HG03175 (cell line): ENCODE data around the gene FERMT2.

Source experiments
- ATAC-seq: cut with Tn5 transposase; IDR thresholded peaks from one replicate; pipeline ENCODE4 v1.9.1; 2021; ENCODE audit warnings: mild to moderate bottlenecking, moderate library complexity; ENCODE audit not compliant: unreplicated experiment

Gene FERMT2, protein sequence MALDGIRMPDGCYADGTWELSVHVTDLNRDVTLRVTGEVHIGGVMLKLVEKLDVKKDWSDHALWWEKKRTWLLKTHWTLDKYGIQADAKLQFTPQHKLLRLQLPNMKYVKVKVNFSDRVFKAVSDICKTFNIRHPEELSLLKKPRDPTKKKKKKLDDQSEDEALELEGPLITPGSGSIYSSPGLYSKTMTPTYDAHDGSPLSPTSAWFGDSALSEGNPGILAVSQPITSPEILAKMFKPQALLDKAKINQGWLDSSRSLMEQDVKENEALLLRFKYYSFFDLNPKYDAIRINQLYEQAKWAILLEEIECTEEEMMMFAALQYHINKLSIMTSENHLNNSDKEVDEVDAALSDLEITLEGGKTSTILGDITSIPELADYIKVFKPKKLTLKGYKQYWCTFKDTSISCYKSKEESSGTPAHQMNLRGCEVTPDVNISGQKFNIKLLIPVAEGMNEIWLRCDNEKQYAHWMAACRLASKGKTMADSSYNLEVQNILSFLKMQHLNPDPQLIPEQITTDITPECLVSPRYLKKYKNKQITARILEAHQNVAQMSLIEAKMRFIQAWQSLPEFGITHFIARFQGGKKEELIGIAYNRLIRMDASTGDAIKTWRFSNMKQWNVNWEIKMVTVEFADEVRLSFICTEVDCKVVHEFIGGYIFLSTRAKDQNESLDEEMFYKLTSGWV

DNA sequence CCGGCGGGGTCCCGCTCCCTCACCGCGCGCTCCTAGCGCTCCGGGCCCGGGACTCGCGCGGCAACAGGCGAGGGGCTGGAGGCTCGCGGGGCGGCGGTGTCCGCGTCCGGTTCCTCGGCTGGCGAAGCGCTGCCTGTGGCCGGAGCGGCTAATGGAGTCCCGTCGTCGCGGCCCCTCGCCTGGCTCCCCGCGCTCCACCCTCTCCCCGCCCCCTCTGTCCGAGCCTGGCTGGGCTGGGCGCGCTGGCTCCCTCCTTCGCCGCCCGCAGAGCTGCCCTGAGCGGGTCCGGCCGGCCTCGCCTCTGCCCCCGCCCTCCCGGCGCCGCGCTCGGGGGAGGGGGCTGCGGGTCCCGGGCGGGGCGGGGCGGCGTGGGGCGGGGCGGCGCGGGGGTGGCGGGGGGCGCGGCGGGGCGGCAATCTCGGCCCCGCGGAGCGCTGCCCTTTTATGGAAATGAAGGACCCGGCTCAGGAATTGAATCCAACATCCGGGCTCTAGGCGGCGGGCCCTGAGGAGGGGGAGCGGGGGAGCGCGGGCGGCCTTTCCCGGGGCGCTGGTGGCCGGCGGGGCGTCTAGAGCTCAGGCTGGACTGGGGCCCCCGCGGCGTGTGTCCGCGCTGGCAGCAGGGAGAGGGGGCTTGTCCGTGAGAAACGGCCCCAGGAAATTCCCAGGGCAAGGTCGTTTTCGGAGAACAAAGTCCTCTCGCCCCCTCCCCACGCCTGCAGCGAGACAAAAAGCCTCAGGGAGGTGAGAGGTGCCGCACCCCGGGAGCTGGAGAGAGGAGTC lies at the start of gene FERMT2:
Gene FERMT2, minus strand, starts transcription at position 153 of the 783 bp plus-strand sequence. CDS start 482 bp downstream, outside the sequence.
- peak; percentile 55 for ATAC-seq

DNA sequence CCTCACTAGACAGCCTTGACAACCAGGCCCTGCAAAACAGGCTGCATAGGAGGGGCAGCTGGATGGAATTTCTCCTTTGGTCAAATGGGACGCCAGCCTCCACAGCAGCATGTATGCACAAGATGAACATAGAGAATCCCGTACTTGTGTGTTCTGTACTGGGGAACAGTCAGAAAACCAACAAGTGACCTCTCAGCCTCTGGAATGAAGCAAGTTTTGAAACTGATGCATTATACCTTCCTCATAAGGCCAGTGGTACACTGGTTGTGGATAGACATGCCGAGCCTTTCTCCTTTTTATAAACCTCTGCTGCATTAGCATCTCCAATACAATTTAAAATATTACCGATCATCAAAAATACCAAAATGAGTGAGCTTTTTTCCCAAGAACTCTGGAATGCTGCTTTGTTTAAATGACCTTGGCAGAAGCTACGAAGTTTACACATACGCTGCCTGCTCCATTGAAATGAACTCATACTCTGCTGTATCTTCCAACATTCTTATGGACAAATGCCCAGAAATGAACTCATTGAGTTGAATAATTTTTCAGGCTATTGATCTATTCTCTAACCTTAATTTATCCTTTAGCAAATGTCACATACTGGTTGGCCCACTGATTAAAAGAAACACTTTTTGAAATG lies 47.6 kb upstream of the FERMT2 start:
- no peak for ATAC-seq

DNA sequence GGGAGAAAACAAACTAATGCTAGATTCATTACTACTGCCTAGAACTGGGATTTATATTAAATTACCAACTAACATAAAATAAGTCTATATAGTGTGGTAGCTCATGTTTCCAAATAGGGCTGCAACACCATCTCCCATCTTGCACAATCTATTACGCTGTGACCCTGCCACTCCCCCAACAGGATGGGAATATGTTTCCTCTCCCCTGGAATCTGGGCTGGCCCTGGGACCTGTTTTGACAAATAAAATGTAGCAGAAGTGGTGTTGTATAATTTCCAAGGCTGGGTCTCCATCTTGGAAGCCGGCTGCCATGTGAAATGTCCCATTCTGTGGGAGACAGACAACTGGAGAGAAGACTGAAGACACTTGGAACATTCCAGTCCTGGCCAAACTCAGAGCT lies 45.6 kb upstream of the FERMT2 start:
- no peak for ATAC-seq

DNA sequence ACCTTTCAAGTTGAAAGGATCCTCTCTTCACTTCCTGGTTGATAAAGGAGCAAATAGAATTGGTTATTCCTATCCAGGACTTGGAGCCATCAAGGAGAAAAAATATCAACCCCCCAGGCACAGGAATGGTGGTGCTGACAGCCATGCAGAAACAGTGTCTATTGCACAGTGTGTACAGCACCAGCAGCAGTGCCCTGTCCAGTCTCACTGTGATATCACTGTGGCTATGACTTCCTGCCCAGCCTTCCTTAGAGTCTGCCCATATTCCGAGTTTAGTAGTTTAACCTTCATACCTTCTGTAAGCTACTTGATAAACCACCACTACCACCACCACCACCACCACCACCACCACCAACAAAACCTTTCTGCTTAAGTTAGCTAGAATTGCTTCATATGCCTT lies 45.1 kb upstream of the FERMT2 start:
- no peak for ATAC-seq

DNA sequence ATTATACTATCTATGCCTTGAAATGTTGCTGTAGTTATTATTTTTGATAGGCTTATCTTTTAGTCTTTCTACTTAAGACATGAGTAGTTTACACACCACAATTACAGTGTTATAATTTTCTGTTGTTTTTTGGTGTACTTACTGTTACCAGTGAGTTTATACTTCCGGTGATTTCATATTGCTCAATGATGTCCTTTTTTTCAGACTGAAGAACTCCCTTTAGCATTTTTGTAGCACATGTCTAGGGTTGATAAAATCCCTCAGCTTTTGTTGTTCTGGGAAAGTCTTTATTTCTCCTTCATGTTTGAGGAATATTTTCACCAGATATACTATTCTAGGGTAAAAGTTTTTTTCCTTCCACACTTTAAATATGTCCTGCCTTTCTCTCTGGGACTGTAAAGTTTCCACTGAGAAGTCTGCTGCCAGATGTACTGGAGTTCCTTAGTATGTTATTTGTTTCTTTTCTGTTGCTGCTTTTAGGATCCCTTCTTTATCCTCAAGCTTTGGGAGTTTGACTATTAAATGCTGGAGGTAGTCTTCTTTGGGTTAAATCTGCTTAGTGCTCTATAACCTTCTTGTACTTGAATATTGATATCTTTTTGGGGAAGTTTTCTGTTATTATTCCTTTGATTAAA lies 41.5 kb upstream of the FERMT2 start:
- no peak for ATAC-seq

DNA sequence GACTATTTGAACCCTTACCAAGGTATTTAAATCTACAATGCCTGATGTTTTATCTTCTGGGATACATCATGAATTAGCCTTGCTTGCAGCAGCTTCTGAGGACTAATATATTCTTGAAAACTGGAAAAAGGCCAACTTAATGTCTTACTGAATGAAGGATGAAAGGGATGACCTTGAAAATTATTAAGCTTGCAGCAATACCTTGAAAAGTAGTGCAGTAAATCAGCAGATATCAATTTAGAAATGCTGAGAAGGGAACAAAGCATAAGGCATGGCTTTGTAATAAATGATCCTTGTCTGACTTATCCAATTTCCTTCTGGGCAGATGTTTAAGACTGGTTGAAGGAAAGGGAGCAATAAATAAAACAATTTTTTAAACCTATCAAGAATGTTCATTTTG lies 37.3 kb upstream of the FERMT2 start:
- no peak for ATAC-seq

DNA sequence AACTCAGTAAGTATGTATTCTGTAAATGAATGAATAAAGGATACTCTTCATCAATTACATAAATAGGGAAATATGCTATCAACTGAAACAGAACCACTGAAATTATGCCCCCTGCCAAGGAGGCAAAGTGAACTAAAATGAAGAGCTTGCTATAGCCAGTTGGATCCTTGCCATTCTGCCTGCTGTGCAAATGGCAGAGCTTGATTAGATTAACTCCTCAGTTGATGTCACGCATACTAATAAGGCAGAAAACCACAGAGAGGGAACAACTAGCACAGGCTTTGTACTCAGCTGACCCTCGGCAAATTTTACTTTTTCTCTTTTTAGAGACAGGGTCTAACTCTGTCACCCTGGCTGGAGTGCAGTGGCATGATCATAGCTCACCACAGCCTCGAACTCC lies 36.7 kb upstream of the FERMT2 start:
- ATAC-seq = no peak

DNA sequence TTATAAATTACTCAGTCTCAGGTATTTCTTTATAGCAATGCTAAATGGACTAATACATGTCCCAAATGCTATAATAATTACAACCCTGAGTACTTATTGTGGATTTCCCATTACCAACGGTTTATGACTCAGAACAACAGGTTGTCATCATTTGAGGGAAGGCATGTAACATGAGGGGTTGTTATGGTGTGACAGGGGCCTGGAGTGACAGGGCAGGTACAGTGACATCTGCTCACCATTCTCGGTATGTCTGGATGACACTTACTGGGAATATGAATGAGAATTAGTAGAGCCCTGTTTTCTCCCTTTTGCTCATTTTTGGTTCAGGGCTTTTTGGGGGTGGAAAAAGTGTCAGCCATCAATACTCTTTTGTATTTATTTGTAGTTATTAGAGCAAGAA lies 36.2 kb upstream of the FERMT2 start:
- no peak for ATAC-seq

DNA sequence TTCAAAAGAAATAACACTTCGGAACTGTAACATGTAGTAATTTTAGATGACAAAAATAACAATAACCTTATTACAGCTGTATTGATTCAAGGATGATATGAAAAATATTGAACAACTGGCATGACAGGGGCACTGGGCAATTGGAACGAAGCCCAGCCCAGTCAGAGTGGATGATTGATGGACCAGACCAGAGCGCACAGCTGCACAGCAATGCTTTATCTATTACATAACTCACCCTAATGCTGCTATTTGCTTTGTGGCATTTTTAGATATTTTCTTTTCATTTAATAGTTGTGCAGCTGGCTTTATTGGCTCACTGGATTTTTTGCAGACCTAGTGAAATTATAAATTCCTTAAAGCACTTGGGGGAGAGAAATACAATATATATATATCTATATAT lies 26.9 kb upstream of the FERMT2 start:
- no peak for ATAC-seq

DNA sequence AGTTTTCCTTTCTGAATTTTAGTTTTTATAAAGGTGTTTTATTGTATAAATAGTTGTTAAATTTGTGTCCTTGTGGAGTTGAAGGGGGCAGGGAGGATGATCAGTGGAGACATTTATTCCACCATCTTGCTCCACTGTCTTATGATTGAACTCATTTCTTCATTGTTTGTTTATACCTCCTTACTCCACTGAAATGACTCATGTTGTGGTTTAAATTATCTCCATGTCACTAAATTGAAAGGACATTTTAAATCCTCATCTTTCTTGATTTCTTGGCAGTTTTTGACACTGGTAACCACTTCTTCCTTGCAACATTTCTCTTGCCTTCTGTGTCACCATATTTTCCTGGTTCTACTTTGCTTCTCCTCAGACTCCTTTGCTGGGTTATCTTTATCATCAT lies 23.6 kb upstream of the FERMT2 start:
- ATAC-seq = no peak

DNA sequence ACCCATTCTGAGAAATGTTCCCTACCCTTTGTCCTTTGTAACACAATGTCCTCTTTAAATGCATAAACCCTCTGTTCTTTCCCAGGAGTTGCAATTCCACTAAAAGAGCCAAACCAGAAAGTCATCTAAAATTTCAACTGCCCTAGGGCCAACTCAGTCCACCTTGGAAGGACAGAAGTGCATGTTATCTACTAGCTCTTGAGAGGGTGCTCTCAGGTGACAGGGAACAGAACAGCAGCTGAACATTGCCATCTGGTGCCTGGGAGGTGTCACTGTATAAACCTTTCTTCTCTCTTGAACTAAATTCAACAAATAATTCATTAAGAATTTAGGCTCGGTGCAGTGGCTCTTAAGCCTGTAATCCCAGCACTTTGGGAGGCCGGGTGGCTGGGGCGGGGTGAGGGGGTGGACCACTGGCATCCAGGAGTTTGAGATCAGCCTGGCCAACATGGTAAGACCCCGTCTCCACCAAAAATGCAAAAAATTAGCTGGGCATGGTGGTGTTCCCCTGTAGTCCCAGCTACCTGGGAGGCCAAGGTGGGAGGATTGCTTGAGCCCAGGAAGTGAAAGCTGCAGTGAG lies 10.3 kb upstream of the FERMT2 start:
- no peak for ATAC-seq

DNA sequence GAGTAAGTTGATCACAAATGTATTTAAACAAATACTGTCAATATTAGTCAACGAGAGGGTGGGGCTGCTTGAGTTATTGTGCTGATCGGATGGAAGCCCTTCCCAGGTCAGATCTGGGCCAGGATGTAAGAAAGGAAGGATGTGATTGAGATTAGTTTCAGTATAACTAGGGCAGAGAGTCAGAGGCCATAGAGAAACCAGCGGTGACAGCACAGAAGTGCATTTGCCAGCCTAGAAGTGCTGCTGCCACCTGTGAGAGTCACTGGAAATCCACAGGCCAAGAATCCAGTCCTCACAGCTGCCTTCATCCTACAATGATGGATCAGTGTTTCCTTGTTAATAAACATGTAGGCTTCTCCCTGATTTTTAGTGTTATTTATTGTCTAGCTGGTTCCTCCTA lies 9.8 kb upstream of the FERMT2 start:
- ATAC-seq = no peak

DNA sequence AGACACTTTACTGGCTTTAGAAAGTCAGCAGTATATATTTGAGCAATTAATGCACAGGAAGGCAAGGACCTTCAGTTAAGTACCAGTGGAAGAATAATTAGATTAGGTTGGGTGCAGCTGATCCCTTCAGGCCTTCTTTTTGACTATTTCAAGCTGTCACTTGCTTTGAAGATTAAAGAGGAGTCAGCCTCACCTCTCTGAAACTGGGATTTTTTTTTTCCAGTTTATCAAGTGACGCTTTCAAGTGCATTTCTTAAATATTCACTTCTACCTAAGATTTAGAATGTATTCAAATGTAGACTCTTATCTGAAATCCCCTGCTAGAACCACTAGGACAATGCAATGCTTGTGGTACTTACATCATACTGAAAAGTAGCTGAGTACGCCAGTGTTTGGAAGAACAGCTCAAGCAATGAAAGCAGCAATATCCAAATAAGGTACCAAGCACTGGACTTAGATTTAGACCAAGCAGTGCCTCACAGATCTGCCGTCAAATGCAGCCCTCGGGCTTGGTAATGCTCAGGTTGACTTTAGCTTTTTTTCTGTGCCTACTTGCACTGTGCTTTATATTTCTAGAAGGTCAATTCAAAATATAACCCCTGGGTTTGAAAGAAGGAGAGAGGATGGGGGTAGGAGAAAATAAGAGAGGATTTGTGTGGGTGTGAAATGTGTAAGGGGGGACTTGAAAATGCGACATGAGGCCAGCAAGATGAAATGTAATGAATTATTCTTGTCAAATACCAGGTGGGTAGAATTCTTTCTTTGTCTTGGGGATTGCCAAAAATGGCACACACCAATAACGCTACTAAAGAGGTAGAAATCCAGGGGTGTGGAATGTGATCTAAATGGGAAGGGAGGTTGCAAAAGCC lies 3.7 kb upstream of the FERMT2 start:
- ATAC-seq = no peak

DNA sequence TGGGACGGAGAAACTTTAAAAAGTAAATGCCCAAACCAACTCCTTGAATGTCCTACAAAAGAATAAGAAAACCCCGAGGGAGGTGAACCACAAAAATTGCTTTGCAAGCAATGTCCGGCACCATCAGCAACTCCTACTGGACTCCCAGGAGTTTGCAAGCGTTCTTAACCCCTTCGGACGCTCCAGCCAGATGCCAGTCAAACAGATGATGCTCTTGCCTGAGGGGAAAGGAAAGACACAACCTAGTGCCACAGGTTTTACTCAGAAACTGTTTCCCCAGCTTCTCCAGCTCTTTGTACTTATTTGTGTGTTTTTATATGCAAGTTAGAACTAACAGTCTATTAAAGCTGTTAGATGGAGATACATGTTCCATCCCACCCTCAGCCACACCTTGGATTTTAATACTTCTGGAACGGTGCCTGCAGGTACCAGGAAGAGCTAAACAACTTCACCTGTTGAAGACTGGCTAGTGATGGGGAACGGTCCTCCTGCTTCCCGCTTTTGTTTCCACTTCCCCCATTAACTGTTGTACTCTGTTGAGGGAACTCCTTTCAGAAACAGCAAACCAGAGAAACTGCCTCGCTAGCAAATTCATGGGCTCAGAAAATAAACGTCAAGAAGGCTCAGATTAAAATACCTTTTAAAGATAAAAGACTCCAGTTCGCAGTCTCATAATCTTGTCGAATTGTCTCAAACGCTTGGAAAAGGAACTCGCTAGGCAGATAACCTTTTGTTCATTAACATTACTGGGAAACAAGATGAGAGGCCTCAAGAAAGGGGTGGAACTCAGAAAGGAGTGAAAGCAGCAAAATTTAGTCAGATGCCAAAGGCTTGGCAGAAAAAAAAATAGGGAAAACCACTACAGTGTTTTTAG lies 1.1 kb upstream of the FERMT2 start:
- no peak for ATAC-seq

DNA sequence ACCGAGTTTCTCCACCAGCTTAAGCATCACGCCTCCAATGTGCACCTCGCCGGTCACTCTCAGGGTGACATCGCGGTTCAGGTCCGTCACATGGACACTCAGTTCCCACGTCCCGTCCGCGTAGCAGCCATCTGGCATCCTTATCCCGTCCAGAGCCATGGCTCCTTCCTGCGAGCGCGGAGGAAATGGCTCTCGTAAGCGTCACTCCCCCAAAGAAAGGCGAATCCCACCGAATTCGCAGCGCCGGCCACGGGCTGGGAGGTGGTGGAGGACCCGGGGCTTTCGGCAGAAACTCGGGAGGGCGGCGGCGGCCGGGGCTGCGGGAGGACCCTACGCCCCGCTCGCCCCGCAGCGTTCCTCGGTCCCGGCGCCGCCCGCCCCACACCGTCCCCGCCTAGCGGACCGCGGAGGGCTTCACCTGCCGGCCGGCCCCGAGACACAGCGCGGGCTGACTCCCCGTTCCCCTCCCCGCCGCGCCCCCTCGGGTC lies 396 bp downstream of the FERMT2 start:
- peak; percentile 51 for ATAC-seq

DNA sequence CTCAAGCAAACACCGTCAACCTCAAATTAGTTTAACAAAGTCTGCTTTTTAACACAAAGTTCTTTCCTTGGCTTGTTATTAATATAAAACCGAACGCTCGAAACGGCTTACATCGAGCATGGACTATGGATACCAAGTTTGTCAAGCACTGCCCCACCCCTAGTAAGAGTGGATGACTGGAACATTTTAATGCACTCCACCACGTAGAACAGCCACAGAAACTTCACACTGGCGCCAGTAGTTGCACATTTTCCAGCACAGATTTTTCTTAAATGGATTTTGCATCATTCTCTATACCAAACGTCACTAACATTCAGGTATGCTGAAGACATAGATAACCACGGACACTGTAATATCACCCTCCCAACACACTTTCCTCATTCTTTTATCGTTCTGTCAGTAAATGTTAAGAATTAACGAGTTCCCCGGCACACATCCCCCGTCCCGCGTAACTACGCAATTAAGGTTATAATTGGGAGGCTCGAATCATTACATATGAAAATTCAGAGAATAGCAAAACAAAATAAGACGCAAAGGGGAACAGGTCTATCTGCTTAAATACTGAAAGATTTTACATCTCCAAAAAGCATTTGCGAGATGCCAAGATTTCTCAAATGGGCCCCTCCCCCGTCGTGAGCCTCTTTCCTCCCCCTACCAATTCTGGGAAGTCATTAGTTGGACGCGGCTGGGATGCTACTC lies 990 bp downstream of the FERMT2 start:
- no peak for ATAC-seq

DNA sequence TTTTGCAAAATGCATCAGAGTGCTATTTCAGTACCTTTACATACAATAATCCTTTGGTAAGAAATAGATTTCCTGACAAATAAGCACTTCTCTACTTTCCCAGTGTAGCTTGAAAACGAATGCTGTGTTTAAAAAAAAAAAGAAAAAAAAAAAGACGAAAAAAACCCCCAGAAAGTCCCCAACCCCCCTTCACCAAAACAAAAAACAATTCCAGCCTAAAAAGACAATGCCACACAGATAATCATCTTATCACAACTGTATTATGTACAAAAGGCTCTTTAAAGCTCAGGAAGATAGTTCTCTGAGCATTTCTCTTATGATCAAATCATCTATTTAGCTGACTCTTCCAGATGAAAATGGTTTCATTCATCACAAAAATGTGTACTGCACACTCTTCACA lies 1.6 kb downstream of the FERMT2 start:
- ATAC-seq = no peak

DNA sequence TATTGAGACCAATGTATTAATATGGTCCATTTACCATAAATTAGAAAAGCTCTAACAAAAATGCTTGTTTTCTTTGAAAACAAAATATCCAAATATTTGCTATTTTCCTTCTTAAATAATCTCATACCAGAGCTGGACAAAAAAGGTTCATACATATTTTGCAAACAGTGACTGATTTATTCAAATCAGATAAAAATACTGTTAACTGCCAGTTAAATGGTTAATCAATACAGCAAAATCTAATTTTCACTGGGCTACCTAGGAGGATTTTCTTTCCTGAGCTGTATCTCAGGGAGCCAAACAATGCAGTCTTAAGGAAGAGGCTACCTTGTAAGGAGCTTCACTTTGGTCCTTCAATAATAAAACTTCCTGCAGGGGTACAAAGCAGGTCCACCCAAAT lies 2.0 kb downstream of the FERMT2 start:
- no peak for ATAC-seq
